GM12801 (cell line): ENCODE data around the gene PAPOLB.

Source experiments
- CTCF ChIP-seq: IDR thresholded peaks from one replicate; pipeline ENCODE4 v1.5.1; 2011; ENCODE audit warnings: control low read depth; ENCODE audit not compliant: insufficient read length; ENCODE audit errors: extremely low read depth

The PAPOLB gene

GRCh38 chr7:4837041-4837802 lies 24.6 kb downstream of the PAPOLB start:
- no peak for TF ChIP-seq CTCF

GRCh38 chr7:4836206-4836661 lies 25.6 kb downstream of the PAPOLB start:
- no peak for TF ChIP-seq CTCF

GRCh38 chr7:4835398-4836205 lies 26.2 kb downstream of the PAPOLB start:
- TF ChIP-seq CTCF, result no peak

GRCh38 chr7:4834601-4835397 lies 27.0 kb downstream of the PAPOLB start:
- TF ChIP-seq CTCF, result no peak

- no peak for TF ChIP-seq CTCF
Observed at GRCh38 chr7:4833691-4834600, 27.9 kb downstream of the PAPOLB start.

GRCh38 chr7:4833176-4833575 lies 28.7 kb downstream of the PAPOLB start:
- TF ChIP-seq CTCF, result no peak
